Measurements from ENCODE around the gene ADARB1. TPM values are rescaled to one million over a fixed set of nuclear protein-coding genes. Genes with fewer than 3 reads are reported as not detected.

ADARB1 gene
- total RNA-seq, 3 donors from 2014 or later (not counting 1 experiment from before 2014, with no cell fraction given), result 20.7 to 28.0 (median 26.6) TPM

DNA sequence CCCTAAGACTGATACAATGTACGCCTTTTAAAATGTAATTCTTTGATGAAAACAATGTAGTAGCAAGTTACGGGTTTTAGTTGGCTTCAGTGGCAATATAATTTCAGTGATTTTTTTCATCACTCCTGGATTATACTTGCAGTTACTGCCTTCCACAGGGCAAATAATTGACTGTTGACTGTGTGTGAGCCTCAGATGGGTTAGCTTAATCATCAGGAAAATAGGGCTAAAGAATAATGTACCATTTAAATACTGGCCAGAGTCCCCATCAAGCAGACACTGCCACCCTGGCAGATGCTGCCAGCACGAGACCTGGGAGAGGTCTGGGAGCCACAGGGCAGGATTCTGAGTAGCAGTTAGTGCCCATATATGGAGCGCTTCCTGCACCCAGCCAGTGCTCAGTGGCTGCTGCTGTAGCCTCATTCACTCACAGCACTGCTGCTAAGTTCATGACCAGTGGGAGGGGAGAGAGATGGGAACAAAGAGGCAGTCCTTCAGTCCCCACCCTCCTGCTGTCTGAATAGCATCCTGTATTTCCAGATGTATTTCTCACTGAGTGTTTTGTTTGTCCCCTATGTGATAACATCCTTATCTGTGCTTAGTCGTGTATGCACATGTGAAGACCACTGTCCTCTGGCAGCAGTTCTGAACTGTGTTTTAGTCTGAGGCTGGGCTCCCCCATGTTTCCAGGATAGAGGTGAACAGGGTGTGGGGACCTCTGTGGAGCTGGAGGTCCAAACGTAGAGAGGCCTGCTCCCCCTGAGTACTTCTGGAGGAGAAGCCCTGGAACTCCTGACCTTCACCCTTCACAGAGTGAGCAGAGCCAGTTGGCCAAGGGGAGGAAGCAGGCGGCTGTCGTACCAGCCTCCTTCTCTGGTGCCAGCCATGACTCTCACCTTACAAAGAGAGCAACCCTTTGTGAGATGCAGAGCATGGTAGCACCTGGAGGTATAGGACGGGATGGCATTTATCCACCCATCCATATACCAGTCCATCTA, 80.4 kb downstream of the ADARB1 start:
- Histone ChIP-seq H3K36me3 (ENCODE audit: control insufficient read depth, insufficient read depth, low read length) (no peaks in the 10 kb centered on the region), H3K27ac (ENCODE audit: low read length) (no peak overlapping the region), H3K27me3 (ENCODE audit: control insufficient read depth, insufficient read depth, low read length) (no peaks in the 10 kb centered on the region), H3K4me3 (ENCODE audit: low read length) (no peak overlapping the region), H3K9me3 (ENCODE audit: control insufficient read depth, insufficient read depth, low read length) (no peaks in the 10 kb centered on the region), H3K4me1 (ENCODE audit: control insufficient read depth, insufficient read depth, low read length) (peaks cover 27% of the 10 kb centered on the region)
- H3K4me3 Mint-ChIP-seq, result no peak overlapping the region
- H3K27ac Mint-ChIP-seq, result no peak overlapping the region
- WGBS (ENCODE audit: insufficient coverage), result 86% methylated on average over 9 of the region's 9 CpGs
- DNase-seq (peak in 1 of 2 donors; percentile 61), ATAC-seq (no peak)
- H3K9me3 Mint-ChIP-seq, result peaks cover 0 to 7% of the 10 kb centered on the region in 2 donors
- H3K27me3 Mint-ChIP-seq (ENCODE audit: low read depth in 2 of 2), result no peaks in the 10 kb centered on the region
- intact Hi-C loops (cut with micrococcal nuclease), result no loop called here
- peaks cover 21 to 31% of the 10 kb centered on the region in 2 donors for H3K4me1 Mint-ChIP-seq
- no peaks in the 10 kb centered on the region for H3K36me3 Mint-ChIP-seq
- TF ChIP-seq, protein P1, sequence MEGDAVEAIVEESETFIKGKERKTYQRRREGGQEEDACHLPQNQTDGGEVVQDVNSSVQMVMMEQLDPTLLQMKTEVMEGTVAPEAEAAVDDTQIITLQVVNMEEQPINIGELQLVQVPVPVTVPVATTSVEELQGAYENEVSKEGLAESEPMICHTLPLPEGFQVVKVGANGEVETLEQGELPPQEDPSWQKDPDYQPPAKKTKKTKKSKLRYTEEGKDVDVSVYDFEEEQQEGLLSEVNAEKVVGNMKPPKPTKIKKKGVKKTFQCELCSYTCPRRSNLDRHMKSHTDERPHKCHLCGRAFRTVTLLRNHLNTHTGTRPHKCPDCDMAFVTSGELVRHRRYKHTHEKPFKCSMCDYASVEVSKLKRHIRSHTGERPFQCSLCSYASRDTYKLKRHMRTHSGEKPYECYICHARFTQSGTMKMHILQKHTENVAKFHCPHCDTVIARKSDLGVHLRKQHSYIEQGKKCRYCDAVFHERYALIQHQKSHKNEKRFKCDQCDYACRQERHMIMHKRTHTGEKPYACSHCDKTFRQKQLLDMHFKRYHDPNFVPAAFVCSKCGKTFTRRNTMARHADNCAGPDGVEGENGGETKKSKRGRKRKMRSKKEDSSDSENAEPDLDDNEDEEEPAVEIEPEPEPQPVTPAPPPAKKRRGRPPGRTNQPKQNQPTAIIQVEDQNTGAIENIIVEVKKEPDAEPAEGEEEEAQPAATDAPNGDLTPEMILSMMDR (IDR thresholded peaks at IDR 0.05), result no peak

DNA sequence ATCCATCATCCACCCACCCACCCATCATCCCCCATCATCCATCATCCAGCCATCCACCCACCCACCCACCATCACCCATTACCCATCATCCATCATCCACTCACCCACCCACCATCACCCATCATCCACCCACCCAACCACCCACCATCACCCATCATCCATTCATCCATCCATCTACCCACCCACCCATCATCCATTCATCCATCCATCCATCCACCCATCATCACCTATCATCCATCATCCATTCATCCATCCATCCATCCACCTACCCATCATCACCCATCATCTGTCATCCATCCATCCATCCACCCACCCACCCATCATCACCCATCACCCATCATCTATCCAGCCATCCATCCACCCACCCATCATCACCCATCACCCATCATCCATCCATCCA, 81.5 kb downstream of the ADARB1 start:
- Mint-ChIP-seq H3K4me1 (peaks cover 21 to 31% of the 10 kb centered on the region in 2 donors), H3K4me3 (no peak overlapping the region), H3K27ac (no peak overlapping the region), H3K9me3 (peaks cover 0 to 7% of the 10 kb centered on the region in 2 donors), H3K27me3 (ENCODE audit: low read depth in 2 of 2) (no peaks in the 10 kb centered on the region), H3K36me3 (no peaks in the 10 kb centered on the region)
- ATAC-seq (no peak), DNase-seq (no peak)
- Histone ChIP-seq H3K4me1 (ENCODE audit: control insufficient read depth, insufficient read depth, low read length) (peaks cover 27% of the 10 kb centered on the region), H3K4me3 (ENCODE audit: low read length) (no peak overlapping the region), H3K9me3 (ENCODE audit: control insufficient read depth, insufficient read depth, low read length) (no peaks in the 10 kb centered on the region), H3K36me3 (ENCODE audit: control insufficient read depth, insufficient read depth, low read length) (no peaks in the 10 kb centered on the region), H3K27ac (ENCODE audit: low read length) (no peak overlapping the region), H3K27me3 (ENCODE audit: control insufficient read depth, insufficient read depth, low read length) (no peaks in the 10 kb centered on the region)
- intact Hi-C loops (cut with micrococcal nuclease), result no loop called here
- TF ChIP-seq, protein P1 (IDR thresholded peaks at IDR 0.05), result no peak

DNA sequence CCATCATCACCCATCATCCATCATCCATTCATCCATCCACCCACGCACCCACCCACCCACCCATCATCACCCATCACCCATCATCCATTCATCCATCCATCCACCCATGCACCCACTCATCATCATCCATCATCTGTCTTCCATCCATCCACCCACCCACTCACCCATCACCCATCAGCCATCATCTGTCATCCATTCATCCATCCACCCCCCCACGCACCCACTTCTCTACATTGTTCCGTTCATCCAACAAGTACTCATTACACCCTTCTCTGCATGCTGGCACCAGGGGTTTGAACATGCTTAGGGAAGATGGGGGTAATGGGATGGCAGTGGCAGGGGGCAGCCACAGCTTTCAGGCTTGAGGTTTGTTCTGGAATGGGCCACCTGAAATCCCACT, 82.1 kb downstream of the ADARB1 start:
- TF ChIP-seq, protein P1 (IDR thresholded peaks at IDR 0.05), result no peak
- no peak overlapping the region for H3K4me3 Mint-ChIP-seq
- H3K4me3 ChIP-seq (ENCODE audit: low read length), result no peak overlapping the region
- intact Hi-C loops (cut with micrococcal nuclease), result no loop called here
- no peaks in the 10 kb centered on the region for H3K27me3 Mint-ChIP-seq (ENCODE audit: low read depth in 2 of 2)
- peaks cover 21 to 31% of the 10 kb centered on the region in 2 donors for H3K4me1 Mint-ChIP-seq
- H3K4me1 ChIP-seq (ENCODE audit: control insufficient read depth, insufficient read depth, low read length), result peaks cover 27% of the 10 kb centered on the region
- no peaks in the 10 kb centered on the region for H3K36me3 ChIP-seq (ENCODE audit: control insufficient read depth, insufficient read depth, low read length)
- H3K27ac ChIP-seq (ENCODE audit: low read length), result no peak overlapping the region
- peaks cover 0 to 7% of the 10 kb centered on the region in 2 donors for H3K9me3 Mint-ChIP-seq
- no peak overlapping the region for H3K27ac Mint-ChIP-seq
- DNase-seq (no peak), ATAC-seq (no peak)
- H3K9me3 ChIP-seq (ENCODE audit: control insufficient read depth, insufficient read depth, low read length), result no peaks in the 10 kb centered on the region
- 80% methylated on average over 1 of the region's 3 CpGs for WGBS (ENCODE audit: insufficient coverage)
- H3K27me3 ChIP-seq (ENCODE audit: control insufficient read depth, insufficient read depth, low read length), result no peaks in the 10 kb centered on the region
- H3K36me3 Mint-ChIP-seq, result no peaks in the 10 kb centered on the region
